Tibial nerve (tissue), 4 donors: ENCODE results near the gene CNTNAP5. TPM values are rescaled to one million over a fixed set of nuclear protein-coding genes. Genes with fewer than 3 reads are reported as not detected.

Experiments
- DNase-seq, 2 donors: peaks; one replicate each; pipeline ENCODE4 v3.0.0-alpha.2; 2019; ENCODE audit warnings: low spot score in 2 of 2
- H3K27ac ChIP-seq, 4 donors: fragments of 200-600 bp; sonication (generic) in 3 of 4; one replicate each; pipeline ENCODE4 v1.5.1; 2017 to 2019; ENCODE audit warnings: mild to moderate bottlenecking in 1 of 4
- H3K27me3 ChIP-seq, 2 donors: fragments of 200-600 bp; sonication (generic) in 1 of 2; one replicate each; pipeline versions ENCODE4 v1.5.1 to v1.6.0; 2017 to 2019
- H3K36me3 ChIP-seq, 3 donors: fragments of 200-600 bp; sonication (generic); one replicate each; pipeline ENCODE4 v1.5.1; 2018 to 2019
- H3K4me1 ChIP-seq, 4 donors: fragments of 200-600 bp; sonication (generic) in 3 of 4; one replicate each; pipeline ENCODE4 v1.5.1; 2017 to 2019
- H3K4me3 ChIP-seq, 4 donors: fragments of 200-600 bp; sonication (generic) in 3 of 4; one replicate each; pipeline ENCODE4 v1.5.1; 2017 to 2019; ENCODE audit warnings: mild to moderate bottlenecking in 1 of 4, moderate library complexity in 1 of 4
- H3K9me3 ChIP-seq, 4 donors: fragments of 200-600 bp; sonication (generic) in 3 of 4; one replicate each; pipeline ENCODE4 v1.5.1; 2017 to 2019
- EP300 ChIP-seq, 2 donors: sonication (generic); formaldehyde crosslinking; IDR thresholded peaks; one replicate each; pipeline ENCODE4 v1.6.1; 2017; ENCODE audit warnings: antibody characterized with exemption in 2 of 2, mild to moderate bottlenecking in 1 of 2
- POLR2A ChIP-seq, 2 donors: fragments of 450-650 bp; IDR thresholded peaks; one replicate each; pipeline ENCODE4 v1.6.1; 2017; ENCODE audit warnings: antibody characterized with exemption in 2 of 2, mild to moderate bottlenecking in 2 of 2, moderate library complexity in 2 of 2
- WGBS, 2 donors: methylation state at CpG; one replicate each; pipeline ENCODE4 v1.1.5; 2018; 5-methylcytosine and 5-hydroxymethylcytosine counted together
- total RNA-seq, 4 donors: library from RNA; depleted of rRNA; stranded (reverse); fragments of >200 nt; gene quantifications; one replicate each; pipeline ENCODE4 v1.1.0, GENCODE V29; 2016
- TF ChIP-seq, protein P1 (sequence below), 5 experiments: fragments of 200-600 bp in 3 of 5; fragments of 450-650 bp in 2 of 5; sonication (generic) in 3 of 5; IDR thresholded peaks; one replicate each; pipeline ENCODE4 v1.5.1; 2016 to 2019; ENCODE audit warnings: antibody characterized with exemption in 5 of 5, mild to moderate bottlenecking in 3 of 5, moderate library complexity in 2 of 5

The CNTNAP5 gene
- total RNA-seq, 4 donors from 2014 or later, result under 0.01 to 0.22 TPM; not detected in 2

DNA sequence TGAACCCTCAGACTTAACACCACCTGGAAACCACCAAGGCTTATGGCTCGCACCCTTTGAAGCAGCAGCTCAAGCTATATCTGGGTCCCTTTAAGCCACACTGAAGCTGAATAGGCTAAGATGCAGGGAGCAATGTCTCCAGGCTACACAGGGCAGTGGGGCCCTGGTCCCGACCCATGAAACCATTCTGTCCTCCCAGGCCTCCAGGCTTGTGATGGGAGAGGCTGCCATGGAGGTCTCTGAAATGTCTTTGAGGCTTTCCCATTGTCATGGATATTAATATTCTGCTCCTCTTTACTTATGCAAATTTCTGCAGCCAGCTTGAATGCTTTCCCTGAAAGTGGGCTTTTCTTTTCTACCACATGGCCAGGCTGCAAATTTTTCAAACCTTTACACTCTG lies 608.7 kb downstream of the CNTNAP5 start:
- Histone ChIP-seq H3K27ac (no peak overlapping the region), H3K4me1 (no peaks in the 10 kb centered on the region), H3K4me3 (no peak overlapping the region), H3K9me3 (peaks cover 0 to 14% (median 0%) of the 10 kb centered on the region in 4 donors), H3K27me3 (no peaks in the 10 kb centered on the region), H3K36me3 (no peaks in the 10 kb centered on the region)
- 79 to 96% methylated on average over 2 of the region's 2 CpGs for WGBS, 2 donors
- no peak for DNase-seq
- no peak for TF ChIP-seq EP300 (IDR thresholded peaks at IDR 0.05)
- TF ChIP-seq, protein P1, sequence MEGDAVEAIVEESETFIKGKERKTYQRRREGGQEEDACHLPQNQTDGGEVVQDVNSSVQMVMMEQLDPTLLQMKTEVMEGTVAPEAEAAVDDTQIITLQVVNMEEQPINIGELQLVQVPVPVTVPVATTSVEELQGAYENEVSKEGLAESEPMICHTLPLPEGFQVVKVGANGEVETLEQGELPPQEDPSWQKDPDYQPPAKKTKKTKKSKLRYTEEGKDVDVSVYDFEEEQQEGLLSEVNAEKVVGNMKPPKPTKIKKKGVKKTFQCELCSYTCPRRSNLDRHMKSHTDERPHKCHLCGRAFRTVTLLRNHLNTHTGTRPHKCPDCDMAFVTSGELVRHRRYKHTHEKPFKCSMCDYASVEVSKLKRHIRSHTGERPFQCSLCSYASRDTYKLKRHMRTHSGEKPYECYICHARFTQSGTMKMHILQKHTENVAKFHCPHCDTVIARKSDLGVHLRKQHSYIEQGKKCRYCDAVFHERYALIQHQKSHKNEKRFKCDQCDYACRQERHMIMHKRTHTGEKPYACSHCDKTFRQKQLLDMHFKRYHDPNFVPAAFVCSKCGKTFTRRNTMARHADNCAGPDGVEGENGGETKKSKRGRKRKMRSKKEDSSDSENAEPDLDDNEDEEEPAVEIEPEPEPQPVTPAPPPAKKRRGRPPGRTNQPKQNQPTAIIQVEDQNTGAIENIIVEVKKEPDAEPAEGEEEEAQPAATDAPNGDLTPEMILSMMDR (IDR thresholded peaks at IDR 0.05), result no peak
- TF ChIP-seq POLR2A (IDR thresholded peaks at IDR 0.05), result no peak

DNA sequence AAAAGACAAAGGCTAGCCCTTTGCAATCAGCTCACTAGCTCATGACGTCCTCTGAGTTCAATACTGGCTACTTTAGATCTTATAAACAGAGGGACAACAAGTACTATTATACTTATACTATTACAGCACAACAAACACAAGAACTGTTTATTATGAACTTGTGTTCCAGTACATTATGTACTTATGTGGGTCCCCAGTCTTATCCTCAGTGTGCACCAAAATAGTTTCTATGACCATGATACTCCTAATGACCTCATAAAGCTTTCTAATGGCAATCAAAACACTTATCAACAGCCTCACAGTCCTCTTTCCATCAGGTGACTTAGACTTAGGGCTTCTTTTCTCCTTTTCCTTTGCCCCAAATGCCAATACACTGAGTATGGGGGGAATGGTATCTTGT lies 614.4 kb downstream of the CNTNAP5 start:
- no peak overlapping the region for H3K4me3 ChIP-seq
- TF ChIP-seq, protein P1 (IDR thresholded peaks at IDR 0.05), result no peak
- TF ChIP-seq EP300 (IDR thresholded peaks at IDR 0.05) (no peak), POLR2A (IDR thresholded peaks at IDR 0.05) (no peak)
- H3K27me3 ChIP-seq, result no peaks in the 10 kb centered on the region
- 42 to 44% methylated on average over 1 of the region's 1 CpG for WGBS, 2 donors
- no peaks in the 10 kb centered on the region for H3K36me3 ChIP-seq
- H3K4me1 ChIP-seq, result no peaks in the 10 kb centered on the region
- H3K9me3 ChIP-seq, result peaks cover 0 to 2% (median 0%) of the 10 kb centered on the region in 4 donors
- no peak for DNase-seq
- no peak overlapping the region for H3K27ac ChIP-seq

DNA sequence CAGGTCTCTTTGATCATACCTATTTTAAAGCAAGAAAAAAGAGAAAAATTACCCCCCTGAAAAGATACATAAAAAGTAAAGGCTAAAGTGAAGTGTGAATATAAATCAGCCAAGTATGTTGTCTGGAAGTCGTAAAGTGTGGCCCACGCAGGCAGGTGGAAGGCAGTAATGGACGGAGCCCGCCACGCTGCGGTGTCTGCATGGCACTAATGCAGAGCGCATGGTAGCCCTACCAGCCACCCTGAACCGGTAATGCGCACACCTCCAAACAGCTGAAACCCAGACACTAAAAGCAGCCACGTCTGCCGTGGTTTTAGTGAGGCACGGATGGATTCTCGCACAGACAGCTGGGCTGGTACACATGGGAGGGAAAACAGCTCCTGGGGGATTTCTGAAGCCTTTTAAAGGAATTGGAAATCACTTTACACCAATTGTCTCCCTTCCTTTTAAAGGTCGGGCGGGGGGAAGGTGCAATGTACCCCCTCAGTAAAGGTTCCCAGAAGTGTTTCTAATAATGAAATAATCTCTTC lies 615.2 kb downstream of the CNTNAP5 start:
- TF ChIP-seq, protein P1 (IDR thresholded peaks at IDR 0.05), result no peak
- TF ChIP-seq EP300 (IDR thresholded peaks at IDR 0.05), result no peak
- TF ChIP-seq POLR2A (IDR thresholded peaks at IDR 0.05), result no peak
- WGBS, 2 donors, result 69 to 73% methylated on average over 15 of the region's 15 CpGs

DNA sequence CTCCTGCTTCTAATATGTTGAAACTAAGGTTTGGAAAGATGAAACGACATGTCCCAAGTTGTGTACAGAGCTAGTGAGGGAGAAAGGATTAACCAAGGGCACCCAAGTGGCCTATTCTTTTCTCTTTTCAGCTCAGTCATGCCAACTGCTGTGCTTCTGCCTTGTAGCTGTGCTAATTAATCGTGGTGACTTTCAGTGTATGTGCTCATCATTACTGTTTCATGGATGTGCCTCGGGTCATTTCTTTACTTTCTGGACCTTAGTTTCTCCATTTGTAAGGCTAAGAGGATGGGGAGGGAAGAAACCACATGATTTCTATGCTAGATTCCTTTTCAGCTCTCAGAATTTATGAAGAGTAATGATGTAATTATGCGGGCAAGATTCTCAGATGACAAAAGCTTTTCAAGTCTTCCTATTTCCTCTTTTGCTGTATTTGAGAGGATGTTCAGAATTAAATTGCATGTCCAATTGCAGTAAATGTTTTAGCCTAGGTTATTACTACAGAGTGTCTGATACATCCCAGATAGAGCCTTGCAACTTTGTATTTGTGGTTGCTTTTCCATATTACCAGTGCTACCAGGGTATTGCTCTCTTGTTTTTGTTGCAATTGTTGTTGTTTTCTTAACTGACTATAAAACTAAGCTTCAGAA lies 621.2 kb downstream of the CNTNAP5 start:
- H3K4me3 ChIP-seq, result no peak overlapping the region
- no peaks in the 10 kb centered on the region for H3K36me3 ChIP-seq
- 56 to 66% methylated on average over 4 of the region's 4 CpGs for WGBS, 2 donors
- no peak for DNase-seq
- TF ChIP-seq POLR2A (IDR thresholded peaks at IDR 0.05) (no peak), EP300 (IDR thresholded peaks at IDR 0.05) (no peak)
- TF ChIP-seq, protein P1 (IDR thresholded peaks at IDR 0.05), result no peak
- no peaks in the 10 kb centered on the region for H3K9me3 ChIP-seq
- H3K27ac ChIP-seq, result no peak overlapping the region
- no peaks in the 10 kb centered on the region for H3K27me3 ChIP-seq
- no peaks in the 10 kb centered on the region for H3K4me1 ChIP-seq

More for the DNA sequence above, 615.2 kb downstream of the CNTNAP5 start:
- H3K27me3 ChIP-seq, result no peaks in the 10 kb centered on the region
- DNase-seq, result no peak
- H3K9me3 ChIP-seq, result no peaks in the 10 kb centered on the region
- H3K4me3 ChIP-seq, result no peak overlapping the region
- H3K4me1 ChIP-seq, result no peaks in the 10 kb centered on the region
- no peaks in the 10 kb centered on the region for H3K36me3 ChIP-seq
- H3K27ac ChIP-seq, result no peak overlapping the region

DNA sequence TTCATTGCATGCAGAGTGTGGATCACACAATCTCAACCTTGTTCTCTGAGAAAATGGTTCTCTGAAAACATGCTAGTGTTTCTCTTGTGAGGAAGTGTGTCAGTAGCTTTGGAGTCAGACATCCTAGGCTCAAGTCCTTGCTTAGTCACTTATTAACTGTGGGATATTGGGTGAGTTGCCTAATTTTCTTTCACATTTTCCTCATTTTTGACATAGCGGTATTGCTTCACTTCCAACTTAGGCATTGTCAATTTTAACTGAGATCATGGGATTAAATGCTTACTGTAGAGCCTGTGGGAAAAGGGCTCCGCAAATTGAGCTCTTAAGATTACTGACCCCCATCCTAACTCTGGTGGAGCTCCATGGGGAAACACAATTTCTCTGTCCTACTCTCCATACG lies 622.2 kb downstream of the CNTNAP5 start:
- Histone ChIP-seq H3K9me3 (no peaks in the 10 kb centered on the region), H3K4me1 (no peaks in the 10 kb centered on the region), H3K4me3 (no peak overlapping the region), H3K27ac (no peak overlapping the region), H3K36me3 (no peaks in the 10 kb centered on the region), H3K27me3 (no peaks in the 10 kb centered on the region)
- TF ChIP-seq EP300 (IDR thresholded peaks at IDR 0.05), result no peak
- TF ChIP-seq, protein P1 (IDR thresholded peaks at IDR 0.05), result no peak
- no peak for TF ChIP-seq POLR2A (IDR thresholded peaks at IDR 0.05)
- WGBS, 2 donors, result 93 to 96% methylated on average over 3 of the region's 3 CpGs
- no peak for DNase-seq
